Glutamatergic neuron (in vitro differentiated cells): Measurements from ENCODE around the gene PDLIM3. TPM values are rescaled to one million over a fixed set of nuclear protein-coding genes. Genes with fewer than 3 reads are reported as not detected.

Source experiments
- DNase-seq: peaks from one replicate; pipeline ENCODE4 v3.0.0; 2022
- H3K27ac Mint-ChIP-seq: one replicate; pipeline ENCODE4 v1.8.0; 2020; ENCODE audit warnings: mild to moderate bottlenecking, mixed read lengths, inconsistent platforms; ENCODE audit not compliant: unreplicated experiment
- H3K27me3 Mint-ChIP-seq: one replicate; pipeline ENCODE4 v1.8.0; 2020; ENCODE audit warnings: mild to moderate bottlenecking, moderate library complexity, mixed read lengths, inconsistent platforms; ENCODE audit not compliant: unreplicated experiment
- H3K36me3 Mint-ChIP-seq: one replicate; pipeline ENCODE4 v1.8.0; 2020; ENCODE audit warnings: mild to moderate bottlenecking, mixed read lengths, inconsistent platforms; ENCODE audit not compliant: unreplicated experiment
- H3K4me1 Mint-ChIP-seq: one replicate; pipeline ENCODE4 v1.8.0; 2020; ENCODE audit warnings: mild to moderate bottlenecking, low read depth, mixed read lengths, inconsistent platforms; ENCODE audit not compliant: unreplicated experiment
- H3K4me3 Mint-ChIP-seq: one replicate; pipeline ENCODE4 v1.8.0; 2020; ENCODE audit warnings: mild to moderate bottlenecking, mixed read lengths, inconsistent platforms; ENCODE audit not compliant: unreplicated experiment
- H3K9me3 Mint-ChIP-seq: one replicate; pipeline ENCODE4 v1.8.0; 2020; ENCODE audit warnings: mild to moderate bottlenecking, moderate library complexity, mixed read lengths, inconsistent platforms; ENCODE audit not compliant: unreplicated experiment
- total RNA-seq: library from RNA; stranded (reverse); fragmentation: NEBNext Ultra II Directional; extraction: Animal tissue kit (Norgen Biotek cat#: 25700); gene quantifications from one replicate; pipeline ENCODE4 v1.2.1, GENCODE V29; 2021; ENCODE audit not compliant: unreplicated experiment
- TF ChIP-seq, protein P1 (sequence below): fragments of 200-600 bp; sonication (generic); IDR thresholded peaks from one replicate; pipeline ENCODE4 v1.5.0; 2021; ENCODE audit not compliant: partially characterized antibody, unreplicated experiment

The PDLIM3 gene
- total RNA-seq, 1 donor from 2014 or later = 262 TPM

GRCh38 chr4:185456131-185456530 lies 79.2 kb downstream of the PDLIM3 start:
- no peaks in the 10 kb centered on the region for H3K4me1 Mint-ChIP-seq
- no peak overlapping the region for H3K27ac Mint-ChIP-seq
- no peaks in the 10 kb centered on the region for H3K36me3 Mint-ChIP-seq
- TF ChIP-seq, protein P1, sequence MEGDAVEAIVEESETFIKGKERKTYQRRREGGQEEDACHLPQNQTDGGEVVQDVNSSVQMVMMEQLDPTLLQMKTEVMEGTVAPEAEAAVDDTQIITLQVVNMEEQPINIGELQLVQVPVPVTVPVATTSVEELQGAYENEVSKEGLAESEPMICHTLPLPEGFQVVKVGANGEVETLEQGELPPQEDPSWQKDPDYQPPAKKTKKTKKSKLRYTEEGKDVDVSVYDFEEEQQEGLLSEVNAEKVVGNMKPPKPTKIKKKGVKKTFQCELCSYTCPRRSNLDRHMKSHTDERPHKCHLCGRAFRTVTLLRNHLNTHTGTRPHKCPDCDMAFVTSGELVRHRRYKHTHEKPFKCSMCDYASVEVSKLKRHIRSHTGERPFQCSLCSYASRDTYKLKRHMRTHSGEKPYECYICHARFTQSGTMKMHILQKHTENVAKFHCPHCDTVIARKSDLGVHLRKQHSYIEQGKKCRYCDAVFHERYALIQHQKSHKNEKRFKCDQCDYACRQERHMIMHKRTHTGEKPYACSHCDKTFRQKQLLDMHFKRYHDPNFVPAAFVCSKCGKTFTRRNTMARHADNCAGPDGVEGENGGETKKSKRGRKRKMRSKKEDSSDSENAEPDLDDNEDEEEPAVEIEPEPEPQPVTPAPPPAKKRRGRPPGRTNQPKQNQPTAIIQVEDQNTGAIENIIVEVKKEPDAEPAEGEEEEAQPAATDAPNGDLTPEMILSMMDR = no peak
- no peak for DNase-seq
- no peaks in the 10 kb centered on the region for H3K27me3 Mint-ChIP-seq
- H3K4me3 Mint-ChIP-seq = no peak overlapping the region
- no peaks in the 10 kb centered on the region for H3K9me3 Mint-ChIP-seq

Other genes with a start within 250 kb of the PDLIM3 start
- 1.1 TPM for gene LRP2BP, start 139.6 kb downstream of the PDLIM3 start, total RNA-seq
- 4.6 TPM for gene ANKRD37, start 138.7 kb downstream of the PDLIM3 start, total RNA-seq
- 38.0 TPM for gene UFSP2, start 109.5 kb downstream of the PDLIM3 start, total RNA-seq
- 1.3 TPM for gene CCDC110, start 63.8 kb downstream of the PDLIM3 start, total RNA-seq